HG02973 (cell line): ENCODE data around the gene RPSA.
"Not testable (repeated sequence)": the region's sequence is repeated elsewhere in the genome, so short reads cannot be mapped to it uniquely, and the experiment has no call there.

Source experiments
- ATAC-seq: cut with Tn5 transposase; IDR thresholded peaks from one replicate; pipeline ENCODE4 v1.9.1; 2021; ENCODE audit warnings: moderate library complexity; ENCODE audit not compliant: unreplicated experiment

The RPSA gene

DNA sequence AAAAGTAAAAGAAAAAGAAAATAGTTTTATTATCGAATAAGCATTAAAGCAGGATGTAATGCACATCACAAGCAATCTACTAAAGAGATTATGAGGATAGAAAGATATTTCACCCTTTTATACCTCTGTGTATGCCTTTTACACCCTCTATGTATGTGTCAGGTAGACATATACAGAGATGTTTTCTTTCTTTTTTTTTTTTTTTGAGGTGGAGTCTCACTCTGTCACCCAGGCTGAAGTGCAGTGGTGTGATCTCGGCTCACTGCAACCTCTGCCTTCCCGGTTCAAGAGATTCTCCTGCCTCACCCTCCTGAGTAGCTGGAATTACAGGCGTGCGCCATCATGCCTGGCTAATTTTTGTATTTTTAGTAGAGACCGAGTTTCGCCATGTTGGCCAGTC lies 47.4 kb downstream of the RPSA start:
- not testable (repeated sequence) for ATAC-seq

DNA sequence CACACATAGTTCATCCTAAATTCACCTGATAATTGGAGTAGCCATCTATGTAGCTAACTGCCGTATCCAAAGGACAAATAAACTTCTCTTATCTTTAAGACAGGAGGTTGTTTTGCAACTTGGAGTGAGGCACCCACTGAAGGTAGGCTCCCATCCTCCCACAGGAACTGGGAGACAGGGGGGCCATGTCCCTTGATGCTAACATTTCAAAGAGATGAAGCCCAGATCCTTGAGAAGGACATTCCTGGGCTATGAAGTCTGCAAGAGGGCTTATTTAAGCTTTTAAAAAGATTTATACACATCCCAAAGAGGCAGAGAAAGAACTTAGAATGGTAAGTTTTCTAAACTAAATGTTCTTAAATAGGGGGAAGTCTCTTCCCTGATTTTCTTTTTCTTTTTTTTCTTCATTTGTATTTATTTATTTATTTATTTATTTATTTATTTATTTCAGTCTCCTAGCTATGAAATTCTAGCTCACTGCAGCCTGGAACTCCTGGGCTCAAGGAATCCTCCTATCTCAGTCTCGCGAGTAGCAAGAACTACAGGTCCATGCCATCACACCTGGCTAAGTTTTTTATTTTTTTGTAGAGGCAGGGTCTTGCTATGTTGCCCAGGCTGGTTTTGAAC lies 48.2 kb downstream of the RPSA start:
- no peak for ATAC-seq

DNA sequence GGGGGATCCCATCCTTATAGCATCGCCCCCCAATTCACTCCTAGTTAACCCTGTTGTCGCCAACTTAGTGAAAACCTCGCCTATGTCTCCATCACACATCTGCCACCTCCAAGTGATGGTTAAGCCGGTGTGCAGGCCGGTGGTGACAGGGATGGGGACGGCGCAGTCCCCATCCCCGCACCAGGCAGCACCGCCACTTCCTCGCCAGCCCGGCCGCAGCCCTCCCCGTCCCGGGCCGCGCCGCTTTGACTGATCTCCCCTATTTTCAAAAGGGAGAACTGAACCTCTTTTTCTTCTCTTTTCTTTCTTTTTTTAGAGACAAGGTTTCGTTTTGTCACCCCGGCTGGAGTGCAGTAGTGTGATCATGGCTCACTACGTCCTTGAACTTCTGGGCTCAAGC lies 49.6 kb downstream of the RPSA start:
- ATAC-seq, result no peak

DNA sequence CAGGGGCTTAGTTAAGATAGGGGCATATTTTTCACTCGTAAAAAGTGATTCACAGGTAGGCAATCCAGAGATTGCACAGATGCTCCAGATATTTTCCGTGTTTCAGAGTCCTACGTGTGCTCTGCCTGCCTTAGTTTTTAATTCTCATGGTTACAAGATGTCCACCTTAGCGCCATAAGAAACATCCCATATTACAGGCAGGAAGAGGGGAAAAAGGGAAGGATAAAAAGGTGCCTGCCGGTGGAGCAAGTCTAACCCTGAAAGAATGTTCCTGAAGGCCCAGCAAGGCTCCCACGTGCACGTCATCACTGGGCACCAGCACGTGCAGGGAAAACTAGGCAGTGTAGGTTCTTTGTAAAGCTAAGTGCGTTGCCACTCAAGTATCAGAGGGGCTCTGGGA lies 50.8 kb downstream of the RPSA start:
- no peak for ATAC-seq

DNA sequence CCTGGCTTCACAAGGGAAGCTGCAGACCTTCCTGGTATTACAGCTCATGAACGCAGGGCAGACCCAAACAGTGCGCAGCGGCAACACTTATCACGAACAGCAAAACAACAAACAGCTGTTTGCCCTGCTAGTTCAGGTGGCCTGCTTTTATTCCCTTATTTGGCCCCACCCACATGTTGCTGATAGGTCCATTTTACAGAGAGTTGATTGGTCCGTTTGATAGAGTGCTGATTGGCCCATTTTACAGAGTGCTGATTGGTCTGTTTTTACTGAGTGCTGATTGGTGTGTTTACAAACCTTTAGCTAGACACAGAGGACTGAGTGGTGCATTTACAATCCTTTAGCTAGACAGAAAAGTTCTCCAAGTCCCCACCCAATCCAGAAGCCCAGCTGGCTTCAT lies 52.1 kb downstream of the RPSA start:
- not testable (repeated sequence) for ATAC-seq

DNA sequence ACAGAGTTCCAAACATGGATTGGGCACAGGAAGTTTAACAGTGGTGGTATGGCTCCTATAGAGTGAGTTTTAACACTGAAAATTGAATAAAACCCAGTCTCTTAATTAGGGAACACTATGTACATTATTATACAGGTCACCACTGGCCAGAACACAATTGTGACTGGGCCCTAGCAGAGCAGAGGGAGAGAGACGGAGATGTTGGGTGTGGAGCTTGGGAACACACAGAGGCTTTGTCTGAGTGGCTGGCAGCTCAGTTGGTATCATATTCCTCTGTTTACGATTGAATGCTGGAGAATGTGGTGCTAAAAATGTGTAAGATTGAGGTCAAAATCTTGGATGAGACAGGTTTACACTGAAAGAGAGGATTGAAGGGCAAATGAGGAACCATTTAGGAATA lies 54.2 kb downstream of the RPSA start:
- ATAC-seq, result no peak
